Fibroblast of lung (primary cell): ENCODE data around the gene ZBTB49. TPM values are rescaled to one million over a fixed set of nuclear protein-coding genes. Genes with fewer than 3 reads are reported as not detected.

Source experiments
- DNase-seq, 2 donors: peaks; one replicate each; pipeline versions ENCODE4 v3.0.0 to v3.0.0-alpha.2; 2010; ENCODE audit warnings: low read depth in 2 of 2
- H2AFZ ChIP-seq: 2 replicates; pipeline ENCODE4 v1.5.1; 2012; ENCODE audit warnings: low read length, control low read depth, inconsistent platforms
- H3K27ac ChIP-seq: 2 replicates; pipeline ENCODE4 v1.5.1; 2011; ENCODE audit warnings: low read length, control low read depth; ENCODE audit not compliant: insufficient read depth
- H3K27me3 ChIP-seq: 2 replicates; pipeline ENCODE4 v1.5.1; 2011; ENCODE audit warnings: mild to moderate bottlenecking, low read length; ENCODE audit not compliant: control insufficient read depth, insufficient read depth
- H3K36me3 ChIP-seq: 2 replicates; pipeline ENCODE4 v1.5.1; 2011; ENCODE audit warnings: low read length; ENCODE audit not compliant: control insufficient read depth, insufficient read depth
- H3K4me1 ChIP-seq: 2 replicates; pipeline ENCODE4 v1.5.1; 2011; ENCODE audit warnings: low read length; ENCODE audit not compliant: control insufficient read depth, insufficient read depth; ENCODE audit errors: extremely low read depth
- H3K4me2 ChIP-seq: 2 replicates; pipeline ENCODE4 v1.5.1; 2011; ENCODE audit warnings: low read length, control low read depth; ENCODE audit not compliant: insufficient read depth; ENCODE audit errors: extremely low read depth
- H3K4me3 ChIP-seq, 4 experiments: fragments of 200-600 bp in 1 of 4; sonication (generic) in 1 of 4; replicated peaks in 1 of 4; 2 replicates each; pipeline ENCODE4 v1.5.1; 2011 to 2016; ENCODE audit warnings: low read length in 4 of 4, low read depth in 3 of 4, mild to moderate bottlenecking in 3 of 4, control low read depth in 2 of 4, inconsistent platforms in 1 of 4, mixed read lengths in 1 of 4; ENCODE audit not compliant: insufficient read depth in 1 of 4; ENCODE audit errors: control extremely low read depth in 1 of 4
- H3K79me2 ChIP-seq: 2 replicates; pipeline ENCODE4 v1.5.1; 2012; ENCODE audit warnings: mild to moderate bottlenecking, low read length, inconsistent platforms; ENCODE audit not compliant: control insufficient read depth, insufficient read depth
- H3K9ac ChIP-seq: 2 replicates; pipeline ENCODE4 v1.5.1; 2011; ENCODE audit warnings: mild to moderate bottlenecking, low read length, control low read depth; ENCODE audit not compliant: insufficient read depth
- H3K9me3 ChIP-seq: 2 replicates; pipeline ENCODE4 v1.5.1; 2012; ENCODE audit warnings: low read depth, low read length; ENCODE audit not compliant: control insufficient read depth, insufficient read depth
- H4K20me1 ChIP-seq: 2 replicates; pipeline ENCODE4 v1.5.1; 2011; ENCODE audit warnings: low read length; ENCODE audit not compliant: control insufficient read depth, insufficient read depth; ENCODE audit errors: extremely low read depth
- CTCF ChIP-seq, 2 donors: IDR thresholded peaks in 1 of 2; conservative IDR thresholded peaks in 1 of 2; 1 replicate in 1 of 2; 2 replicates in 1 of 2; pipeline ENCODE4 v1.5.1; 2011 to 2012; ENCODE audit warnings: low read length in 2 of 2, control low read depth in 1 of 2, inconsistent platforms in 1 of 2, low read depth in 1 of 2, mild to moderate bottlenecking in 1 of 2
- EZH2 ChIP-seq: IDR thresholded peaks from 2 replicates; pipeline ENCODE4 v1.5.1; 2012; ENCODE audit warnings: low read length, control low read depth, mild to moderate bottlenecking; ENCODE audit errors: missing control alignments
- polyA plus RNA-seq, 2 donors: library from polyadenylated mRNA; depleted of rRNA in 1 of 2; stranded (reverse) in 1 of 2; unstranded in 1 of 2; fragments of >200 nt; gene quantifications; 2 replicates each; pipeline ENCODE4 v1.2.1, GENCODE V29; 2011 to 2012; ENCODE audit warnings: missing spikeins in 1 of 2
- total RNA-seq: library from RNA; depleted of rRNA; stranded (reverse); fragments of >200 nt; gene quantifications from 2 replicates; pipeline ENCODE4 v1.2.1, GENCODE V29; 2014

Gene ZBTB49
- total and polyA plus RNA-seq, 2 donors (not counting 1 experiment from before 2014, with no cell fraction given) = 2.8 to 3.5 TPM

- H4K20me1 ChIP-seq = no peaks in the 10 kb centered on the region
- no peak for DNase-seq
- no peaks in the 10 kb centered on the region for H3K27me3 ChIP-seq
- no peak overlapping the region for H2AFZ ChIP-seq
- H3K4me1 ChIP-seq = peaks cover 4% of the 10 kb centered on the region
- H3K9ac ChIP-seq = no peak overlapping the region
- H3K9me3 ChIP-seq = no peaks in the 10 kb centered on the region
- peaks cover 2% of the 10 kb centered on the region for H3K36me3 ChIP-seq
- H3K27ac ChIP-seq = no peak overlapping the region
- H3K4me3 ChIP-seq = no peak overlapping the region
- no peak overlapping the region for H3K4me2 ChIP-seq
- peaks cover 10% of the 10 kb centered on the region for H3K79me2 ChIP-seq
- TF ChIP-seq EZH2 (no peak), CTCF (conservative IDR thresholded peaks at IDR 0.05 in 1 of 2, IDR thresholded peaks at IDR 0.05 in 1 of 2; ENCODE audit: low read depth in 1 of 2, low read length in 2 of 2) (no peak)
Measured at GRCh38 chr4:4249866-4250265, 40.2 kb upstream of the ZBTB49 start.

GRCh38 chr4:4254199-4254598 lies 35.9 kb upstream of the ZBTB49 start:
- Histone ChIP-seq H3K79me2 (no peaks in the 10 kb centered on the region), H3K4me3 (no peak overlapping the region), H3K9me3 (no peaks in the 10 kb centered on the region), H3K27me3 (peaks cover 4% of the 10 kb centered on the region), H3K9ac (no peak overlapping the region), H3K36me3 (no peaks in the 10 kb centered on the region), H3K27ac (no peak overlapping the region), H3K4me2 (no peak overlapping the region), H2AFZ (no peak overlapping the region), H4K20me1 (no peaks in the 10 kb centered on the region), H3K4me1 (no peaks in the 10 kb centered on the region)
- no peak for DNase-seq
- TF ChIP-seq EZH2 = no peak
- no peak for TF ChIP-seq CTCF (conservative IDR thresholded peaks at IDR 0.05 in 1 of 2, IDR thresholded peaks at IDR 0.05 in 1 of 2; ENCODE audit: low read depth in 1 of 2, low read length in 2 of 2)

GRCh38 chr4:4254666-4255065 lies 35.4 kb upstream of the ZBTB49 start:
- no peak overlapping the region for H3K27ac ChIP-seq
- no peaks in the 10 kb centered on the region for H3K9me3 ChIP-seq
- TF ChIP-seq EZH2 (no peak), CTCF (conservative IDR thresholded peaks at IDR 0.05 in 1 of 2, IDR thresholded peaks at IDR 0.05 in 1 of 2; ENCODE audit: low read depth in 1 of 2, low read length in 2 of 2) (no peak)
- H3K79me2 ChIP-seq = no peaks in the 10 kb centered on the region
- peaks cover 4% of the 10 kb centered on the region for H3K27me3 ChIP-seq
- no peaks in the 10 kb centered on the region for H4K20me1 ChIP-seq
- no peaks in the 10 kb centered on the region for H3K4me1 ChIP-seq
- no peak overlapping the region for H2AFZ ChIP-seq
- no peak for DNase-seq
- no peak overlapping the region for H3K4me2 ChIP-seq
- no peak overlapping the region for H3K4me3 ChIP-seq
- no peak overlapping the region for H3K9ac ChIP-seq
- no peaks in the 10 kb centered on the region for H3K36me3 ChIP-seq
